Activated CD4-positive, alpha-beta T cell treated with anti-CD3 and anti-CD28 coated beads, Interleukin-2, amount 10 ng/mL, durations not matched to agents 24 days and 14 days (primary cell): ENCODE measurements around the gene GUCA1A. TPM values are rescaled to one million over a fixed set of nuclear protein-coding genes. Genes with fewer than 3 reads are reported as not detected.
"Not testable (repeated sequence)": the region's sequence is repeated elsewhere in the genome, so short reads cannot be mapped to it uniquely, and the experiment has no call there.

Experiments used
- DNase-seq: peaks from one replicate; pipeline ENCODE4 v3.0.0; 2022
- H3K27ac Mint-ChIP-seq: one replicate; pipeline ENCODE4 v1.8.0; 2022; ENCODE audit warnings: mild to moderate bottlenecking, mixed read lengths
- H3K27me3 Mint-ChIP-seq: one replicate; pipeline ENCODE4 v1.8.0; 2022; ENCODE audit warnings: mixed read lengths
- H3K36me3 Mint-ChIP-seq: one replicate; pipeline ENCODE4 v1.8.0; 2022; ENCODE audit warnings: low read depth, mild to moderate bottlenecking, mixed read lengths
- H3K4me1 Mint-ChIP-seq: one replicate; pipeline ENCODE4 v1.8.0; 2021; ENCODE audit warnings: mixed read lengths
- H3K4me3 Mint-ChIP-seq: one replicate; pipeline ENCODE4 v1.8.0; 2022; ENCODE audit warnings: mild to moderate bottlenecking, moderate library complexity, mixed read lengths
- H3K9me3 Mint-ChIP-seq: one replicate; pipeline ENCODE4 v1.8.0; 2021; ENCODE audit warnings: mixed read lengths
- intact Hi-C: fragments of 100-400 bp; cut with micrococcal nuclease; formaldehyde crosslinking; loops from one replicate; pipeline ENCODE4 v1.15.1; 2023
- total RNA-seq: library from RNA; stranded (reverse); gene quantifications from 2 replicates; pipeline ENCODE4 v1.2.3, GENCODE V29; 2022

The GUCA1A gene
- total RNA-seq, 1 donor from 2014 or later: not detected

DNA sequence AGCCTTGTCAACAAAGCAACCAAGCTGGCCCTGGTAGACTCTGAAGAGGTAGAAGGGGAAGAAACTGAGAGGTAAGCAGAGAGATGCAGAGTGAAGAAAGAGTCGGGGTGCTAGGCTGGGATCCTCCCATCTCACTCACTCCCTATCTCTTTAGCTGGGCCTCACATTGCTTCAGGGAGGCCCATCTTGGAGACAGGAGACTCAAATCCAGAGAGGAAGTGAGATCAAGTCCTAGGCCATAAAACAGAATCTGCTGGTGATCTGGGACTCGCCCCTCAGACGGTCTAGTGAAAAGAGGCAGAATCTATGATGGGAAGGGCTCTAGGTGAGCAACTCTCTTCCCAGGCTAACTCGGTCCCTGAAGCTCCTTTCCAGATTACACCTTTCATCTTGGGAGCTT, 22.3 kb downstream of the GUCA1A start:
- H3K27me3 Mint-ChIP-seq: no peaks in the 10 kb centered on the region
- H3K9me3 Mint-ChIP-seq: no peaks in the 10 kb centered on the region
- intact Hi-C loops: no loop called here
- peaks cover 10% of the 10 kb centered on the region for H3K36me3 Mint-ChIP-seq
- no peak overlapping the region for H3K4me3 Mint-ChIP-seq
- no peak for DNase-seq
- H3K4me1 Mint-ChIP-seq: no peaks in the 10 kb centered on the region
- no peak overlapping the region for H3K27ac Mint-ChIP-seq

- Mint-ChIP-seq H3K9me3 (no peaks in the 10 kb centered on the region), H3K27ac (no peak overlapping the region), H3K4me1 (no peaks in the 10 kb centered on the region), H3K36me3 (peaks cover 10% of the 10 kb centered on the region), H3K4me3 (no peak overlapping the region), H3K27me3 (no peaks in the 10 kb centered on the region)
- intact Hi-C loops: no loop called here
- no peak for DNase-seq
Measured at GRCh38 chr6:42197555-42198362, 24.6 kb downstream of the GUCA1A start.

- Mint-ChIP-seq H3K9me3 (no peaks in the 10 kb centered on the region), H3K27ac (no peak overlapping the region), H3K27me3 (no peaks in the 10 kb centered on the region), H3K4me3 (no peak overlapping the region), H3K4me1 (no peaks in the 10 kb centered on the region), H3K36me3 (peaks cover 11% of the 10 kb centered on the region)
- intact Hi-C loops: no loop called here
- no peak for DNase-seq
Measured at GRCh38 chr6:42199106-42199981, 26.2 kb downstream of the GUCA1A start.

- intact Hi-C loops: no loop called here
- Mint-ChIP-seq H3K9me3 (no peaks in the 10 kb centered on the region), H3K4me1 (no peaks in the 10 kb centered on the region), H3K4me3 (no peak overlapping the region), H3K36me3 (peaks cover 17% of the 10 kb centered on the region), H3K27ac (peak overlapping the region; percentile 12), H3K27me3 (no peaks in the 10 kb centered on the region)
- DNase-seq: no peak
Measured at GRCh38 chr6:42200035-42200434, 26.9 kb downstream of the GUCA1A start.

GRCh38 chr6:42201382-42201781, 28.2 kb downstream of the GUCA1A start:
- intact Hi-C loops: no loop called here
- Mint-ChIP-seq H3K4me3 (no peak overlapping the region), H3K27me3 (no peaks in the 10 kb centered on the region), H3K27ac (no peak overlapping the region), H3K36me3 (peaks cover 23% of the 10 kb centered on the region), H3K4me1 (no peaks in the 10 kb centered on the region), H3K9me3 (no peaks in the 10 kb centered on the region)
- no peak for DNase-seq

- H3K9me3 Mint-ChIP-seq, H3K4me3 Mint-ChIP-seq, H3K4me1 Mint-ChIP-seq, H3K27ac Mint-ChIP-seq, DNase-seq, intact Hi-C loops, H3K27me3 Mint-ChIP-seq: not testable (repeated sequence)
- peaks cover 27% of the 10 kb centered on the region for H3K36me3 Mint-ChIP-seq
Measured at GRCh38 chr6:42202131-42202915, 29.2 kb downstream of the GUCA1A start.

DNA sequence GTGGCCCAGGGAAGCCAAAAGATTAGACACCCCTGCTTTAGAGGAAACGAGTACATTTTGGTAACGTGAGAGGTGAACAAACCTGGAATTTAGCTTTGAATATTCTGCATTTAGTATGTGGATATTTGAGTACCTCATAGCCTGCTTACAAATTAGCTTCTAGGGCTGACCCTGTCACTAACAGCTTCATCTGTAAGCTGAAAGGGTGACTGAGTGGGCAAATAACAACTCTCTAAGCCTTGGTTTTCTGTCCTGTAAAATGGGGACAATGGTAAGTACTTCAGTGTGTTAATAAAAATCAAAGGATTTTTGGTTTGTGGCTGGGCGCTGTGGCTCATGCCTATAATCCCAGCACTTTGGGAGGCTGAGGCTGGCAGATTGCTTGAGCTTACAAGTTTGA, 30.0 kb downstream of the GUCA1A start:
- H3K4me1 Mint-ChIP-seq: no peaks in the 10 kb centered on the region
- H3K36me3 Mint-ChIP-seq: peaks cover 34% of the 10 kb centered on the region
- intact Hi-C loops: no loop called here
- no peaks in the 10 kb centered on the region for H3K27me3 Mint-ChIP-seq
- H3K27ac Mint-ChIP-seq: no peak overlapping the region
- H3K9me3 Mint-ChIP-seq: no peaks in the 10 kb centered on the region
- H3K4me3 Mint-ChIP-seq: no peak overlapping the region
- no peak for DNase-seq

- Mint-ChIP-seq H3K27me3 (no peaks in the 10 kb centered on the region), H3K9me3 (no peaks in the 10 kb centered on the region), H3K27ac (no peak overlapping the region), H3K4me1 (no peaks in the 10 kb centered on the region), H3K36me3 (peaks cover 35% of the 10 kb centered on the region), H3K4me3 (no peak overlapping the region)
- intact Hi-C loops: no loop called here
- no peak for DNase-seq
Measured at GRCh38 chr6:42204768-42205282, 31.7 kb downstream of the GUCA1A start.

GRCh38 chr6:42207559-42207958, 34.4 kb downstream of the GUCA1A start:
- H3K27ac Mint-ChIP-seq, H3K4me3 Mint-ChIP-seq, H3K27me3 Mint-ChIP-seq, H3K4me1 Mint-ChIP-seq, H3K9me3 Mint-ChIP-seq, DNase-seq, intact Hi-C loops: not testable (repeated sequence)
- peaks cover 50% of the 10 kb centered on the region for H3K36me3 Mint-ChIP-seq

- intact Hi-C loops: no loop called here
- peaks cover 9% of the 10 kb centered on the region for H3K4me1 Mint-ChIP-seq
- no peak overlapping the region for H3K27ac Mint-ChIP-seq
- no peak for DNase-seq
- H3K9me3 Mint-ChIP-seq: no peaks in the 10 kb centered on the region
- peaks cover 53% of the 10 kb centered on the region for H3K36me3 Mint-ChIP-seq
- H3K4me3 Mint-ChIP-seq: no peak overlapping the region
- no peaks in the 10 kb centered on the region for H3K27me3 Mint-ChIP-seq
Measured at GRCh38 chr6:42210551-42210950, 37.4 kb downstream of the GUCA1A start.

DNA sequence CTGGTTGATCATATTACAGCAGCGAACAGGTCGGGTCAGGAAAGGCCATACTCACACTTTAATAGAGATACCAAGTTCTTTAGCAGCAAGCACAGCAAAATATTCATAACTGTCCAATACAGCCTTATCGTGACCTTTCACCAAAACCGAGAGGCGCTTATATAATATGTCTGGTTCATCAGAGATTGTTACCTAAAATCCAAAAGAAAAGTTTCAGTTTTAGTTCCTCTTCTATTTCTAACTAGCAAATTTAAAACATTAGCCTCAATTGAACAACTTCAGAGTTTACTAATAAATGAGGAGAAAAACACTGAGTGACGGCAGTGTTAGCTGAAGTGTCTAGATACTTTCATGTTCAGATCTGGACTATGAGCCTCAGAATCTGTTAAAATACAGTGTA, 38.6 kb downstream of the GUCA1A start:
- Mint-ChIP-seq H3K36me3 (peaks cover 46% of the 10 kb centered on the region), H3K9me3 (no peaks in the 10 kb centered on the region), H3K27ac (no peak overlapping the region), H3K4me1 (peaks cover 15% of the 10 kb centered on the region), H3K4me3 (no peak overlapping the region), H3K27me3 (no peaks in the 10 kb centered on the region)
- no peak for DNase-seq
- intact Hi-C loops: no loop called here

DNA sequence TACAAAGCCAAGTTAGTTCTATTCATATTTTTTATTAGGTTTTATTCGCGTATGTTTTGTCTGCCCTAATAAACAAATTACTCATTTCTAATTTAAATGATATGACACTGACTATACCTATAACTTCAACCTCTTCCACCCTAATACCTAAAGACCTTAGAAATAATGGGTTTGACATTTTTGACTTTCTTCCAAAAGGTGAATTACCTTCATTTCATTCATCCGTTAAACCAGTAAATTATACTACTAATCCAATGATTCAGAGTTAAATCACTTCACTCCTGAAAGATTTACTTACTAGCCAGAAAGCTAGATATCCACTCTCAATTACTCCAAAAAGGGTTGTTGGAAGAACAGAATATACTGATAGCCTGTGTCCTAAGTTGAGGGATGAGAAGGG, 39.3 kb downstream of the GUCA1A start:
- intact Hi-C loops: no loop called here
- Mint-ChIP-seq H3K27ac (no peak overlapping the region), H3K4me1 (peaks cover 16% of the 10 kb centered on the region), H3K27me3 (no peaks in the 10 kb centered on the region), H3K4me3 (no peak overlapping the region), H3K36me3 (peaks cover 47% of the 10 kb centered on the region), H3K9me3 (no peaks in the 10 kb centered on the region)
- no peak for DNase-seq

DNA sequence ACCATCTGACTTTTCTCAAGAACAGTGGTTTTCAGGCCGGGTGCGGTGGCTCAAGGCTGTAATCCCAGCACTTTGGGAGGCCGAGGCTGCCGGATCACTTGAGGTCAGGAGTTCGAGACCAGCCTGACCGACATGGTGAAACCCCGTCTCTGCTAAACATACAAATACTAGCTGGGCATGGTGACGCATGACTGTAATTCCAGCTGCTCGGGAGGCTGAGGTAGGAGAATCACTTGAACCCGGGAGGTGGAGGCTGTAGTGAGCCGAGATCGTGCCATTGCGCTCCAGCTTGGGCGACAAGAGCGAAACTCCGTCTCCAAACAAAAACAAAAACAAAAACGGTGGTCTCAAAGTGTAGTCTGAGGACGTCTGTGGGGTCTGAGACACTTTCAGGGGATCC, 43.3 kb downstream of the GUCA1A start:
- DNase-seq, H3K9me3 Mint-ChIP-seq, H3K27me3 Mint-ChIP-seq: not testable (repeated sequence)
- Mint-ChIP-seq H3K36me3 (peaks cover 25% of the 10 kb centered on the region), H3K4me1 (peaks cover 23% of the 10 kb centered on the region), H3K27ac (peak overlapping the region; percentile 51), H3K4me3 (peak overlapping the region; percentile 80)
- intact Hi-C loops: loop anchor here (2.0 to 5.0 kb wide), 7 partner anchors 236 to 661 kb away; partner anchors contain the start of genes BYSL, MED20, RPL7L1 and TOMM6
